Panc1 (cell line): ENCODE measurements around the gene CACNA1G.

Experiments used
- REST ChIP-seq, 2 experiments: IDR thresholded peaks; 2 replicates each; pipeline ENCODE4 v1.6.1; 2011 to 2012; ENCODE audit warnings: low read depth in 2 of 2, control low read depth in 1 of 2, low read length in 1 of 2, mild to moderate bottlenecking in 1 of 2, moderate library complexity in 1 of 2; ENCODE audit not compliant: insufficient read depth in 1 of 2
- TF ChIP-seq, protein P1 (sequence below): fragments of 450-650 bp; IDR thresholded peaks from 2 replicates; pipeline ENCODE4 v1.5.1; 2017; ENCODE audit warnings: mild to moderate bottlenecking

GRCh38 chr17:50582741-50583140 lies 22.2 kb downstream of the CACNA1G start:
- TF ChIP-seq, protein P1, sequence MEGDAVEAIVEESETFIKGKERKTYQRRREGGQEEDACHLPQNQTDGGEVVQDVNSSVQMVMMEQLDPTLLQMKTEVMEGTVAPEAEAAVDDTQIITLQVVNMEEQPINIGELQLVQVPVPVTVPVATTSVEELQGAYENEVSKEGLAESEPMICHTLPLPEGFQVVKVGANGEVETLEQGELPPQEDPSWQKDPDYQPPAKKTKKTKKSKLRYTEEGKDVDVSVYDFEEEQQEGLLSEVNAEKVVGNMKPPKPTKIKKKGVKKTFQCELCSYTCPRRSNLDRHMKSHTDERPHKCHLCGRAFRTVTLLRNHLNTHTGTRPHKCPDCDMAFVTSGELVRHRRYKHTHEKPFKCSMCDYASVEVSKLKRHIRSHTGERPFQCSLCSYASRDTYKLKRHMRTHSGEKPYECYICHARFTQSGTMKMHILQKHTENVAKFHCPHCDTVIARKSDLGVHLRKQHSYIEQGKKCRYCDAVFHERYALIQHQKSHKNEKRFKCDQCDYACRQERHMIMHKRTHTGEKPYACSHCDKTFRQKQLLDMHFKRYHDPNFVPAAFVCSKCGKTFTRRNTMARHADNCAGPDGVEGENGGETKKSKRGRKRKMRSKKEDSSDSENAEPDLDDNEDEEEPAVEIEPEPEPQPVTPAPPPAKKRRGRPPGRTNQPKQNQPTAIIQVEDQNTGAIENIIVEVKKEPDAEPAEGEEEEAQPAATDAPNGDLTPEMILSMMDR, result no peak
- TF ChIP-seq REST (IDR thresholded peaks at IDR 0.05; ENCODE audit: insufficient read depth in 1 of 2, low read depth in 2 of 2, low read length in 1 of 2), result no peak
